Stimulated activated CD8-positive, alpha-beta memory T cell treated with anti-CD3 and anti-CD28 coated beads, Interleukin-7, amount 100 ng/mL, for 24 hours (primary cell): ENCODE results near the gene HMGA1.
"Not testable (repeated sequence)": the region's sequence is repeated elsewhere in the genome, so short reads cannot be mapped to it uniquely, and the experiment has no call there.

Source experiments
- DNase-seq: peaks from one replicate; pipeline ENCODE4 v3.0.0-alpha.2; 2020; ENCODE audit warnings: low read depth

Gene HMGA1

DNA sequence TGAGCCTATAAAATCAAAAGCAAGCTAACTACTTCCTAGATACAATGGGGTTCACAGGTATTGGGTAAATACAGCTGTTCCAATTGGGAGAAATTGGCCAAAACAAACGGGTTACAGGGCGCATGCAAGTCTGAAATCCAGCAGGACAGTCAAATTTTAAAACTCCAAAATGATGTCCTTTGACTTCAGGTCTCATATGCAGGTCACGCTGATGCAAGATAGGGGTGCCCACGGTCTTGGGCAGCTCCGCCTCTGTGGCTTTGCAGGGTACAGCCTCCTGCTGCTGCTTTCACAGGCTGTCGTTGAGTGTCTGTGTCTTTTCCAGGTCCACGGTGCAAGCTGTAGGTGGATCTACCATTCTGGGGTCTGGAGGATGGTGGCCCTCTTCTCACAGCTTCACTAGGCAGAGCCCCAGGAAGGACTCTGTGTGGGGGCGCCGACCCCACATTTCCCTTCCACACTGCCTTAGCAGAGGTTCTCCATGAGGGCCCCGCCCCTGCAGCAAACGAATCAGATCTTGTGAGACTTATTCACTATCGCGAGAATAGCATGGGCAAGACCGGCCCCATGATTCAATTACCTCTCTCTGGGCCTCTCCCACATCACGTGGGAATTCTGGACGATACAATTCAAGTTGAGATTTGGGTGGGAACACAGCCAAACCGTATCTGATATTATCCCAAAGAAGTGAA lies 24.0 kb downstream of the HMGA1 start:
- DNase-seq: no peak

DNA sequence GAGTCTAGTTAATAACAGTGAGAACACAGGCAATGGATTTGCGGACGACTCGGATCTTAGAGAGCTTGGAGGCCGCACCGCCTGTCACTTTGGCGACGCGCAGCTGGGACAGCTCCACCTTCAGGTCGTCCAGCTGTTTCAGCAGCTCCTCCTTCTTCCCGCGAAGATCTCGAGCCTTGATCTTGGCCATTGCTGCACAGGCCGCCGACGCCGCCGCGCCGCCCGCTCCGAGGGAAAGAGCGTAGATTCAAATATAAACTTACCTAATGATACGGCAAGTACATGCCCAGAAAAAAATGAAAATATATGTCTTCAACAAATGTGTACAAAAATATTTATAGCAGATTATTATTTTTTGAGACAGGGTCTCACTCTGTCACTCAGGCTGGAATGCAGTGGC lies 26.8 kb downstream of the HMGA1 start:
- not testable (repeated sequence) for DNase-seq

DNA sequence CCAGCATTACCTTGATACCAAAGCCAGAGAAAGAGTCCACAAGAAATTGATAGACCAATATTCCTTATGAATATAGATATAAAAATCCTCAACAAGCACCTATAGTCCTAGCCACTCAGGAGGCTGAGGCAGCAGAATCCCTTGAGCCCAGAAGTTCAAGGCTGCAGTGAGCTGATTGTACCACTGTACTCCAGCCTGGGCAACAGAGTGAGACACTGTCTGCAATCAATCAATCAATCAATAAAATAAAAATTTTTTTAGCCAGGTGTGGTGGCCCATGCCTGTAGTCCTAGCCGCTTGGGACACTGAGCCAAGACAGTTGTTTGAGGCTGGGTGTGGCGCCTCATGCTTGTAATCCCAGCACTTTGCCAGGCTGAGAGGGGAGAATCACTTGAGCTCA lies 31.1 kb downstream of the HMGA1 start:
- DNase-seq: no peak

DNA sequence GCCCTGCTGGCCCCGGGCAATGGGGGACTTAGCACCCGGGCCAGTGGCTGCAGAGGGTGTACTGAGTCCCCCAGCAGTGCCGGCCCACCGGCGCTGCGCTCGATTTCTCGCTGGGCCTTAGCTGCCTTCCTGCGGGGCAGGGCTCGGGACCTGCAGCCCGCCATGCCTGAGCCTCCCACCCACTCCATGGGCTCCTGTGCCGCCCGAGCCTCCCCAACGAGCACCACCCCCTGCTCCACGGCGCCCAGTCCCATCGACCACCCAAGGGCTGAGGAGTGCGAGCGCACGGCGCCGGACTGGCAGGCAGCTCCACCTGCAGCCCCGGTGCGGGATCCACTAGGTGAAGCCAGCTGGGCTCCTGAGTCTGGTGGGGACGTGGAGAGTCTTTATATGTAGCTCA lies 32.5 kb downstream of the HMGA1 start:
- not testable (repeated sequence) for DNase-seq

DNA sequence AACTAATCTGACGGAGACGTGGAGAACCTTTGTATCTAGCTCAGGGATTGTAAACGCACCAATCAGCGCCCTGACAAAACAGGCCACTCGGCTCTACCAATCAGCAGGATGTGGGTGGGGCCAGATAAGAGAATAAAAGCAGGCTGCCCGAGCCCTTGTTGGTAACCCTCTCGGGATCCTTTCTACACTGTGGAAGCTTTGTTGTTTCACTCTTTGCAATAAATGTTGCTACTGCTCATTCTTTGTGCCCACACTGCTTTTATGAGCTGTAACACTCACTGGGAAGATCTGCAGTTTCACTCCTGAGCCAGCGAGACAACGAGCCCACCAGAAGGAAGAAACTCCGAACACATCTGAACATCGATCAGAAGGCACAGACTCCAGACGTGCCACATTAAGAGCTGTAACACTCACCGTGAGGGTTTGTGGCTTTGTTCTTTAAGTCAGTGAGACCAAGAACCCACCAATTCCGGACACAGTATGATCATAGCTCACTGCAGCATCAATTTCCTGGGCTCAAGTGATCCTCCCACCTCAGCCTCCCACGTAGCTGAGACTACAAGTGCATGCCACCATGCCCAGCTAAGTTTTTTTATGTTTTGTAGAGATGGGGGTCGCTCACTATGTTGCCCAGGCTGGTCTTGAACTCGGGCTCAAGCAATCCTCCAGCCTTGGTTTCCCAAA lies 33.1 kb downstream of the HMGA1 start:
- not testable (repeated sequence) for DNase-seq

DNA sequence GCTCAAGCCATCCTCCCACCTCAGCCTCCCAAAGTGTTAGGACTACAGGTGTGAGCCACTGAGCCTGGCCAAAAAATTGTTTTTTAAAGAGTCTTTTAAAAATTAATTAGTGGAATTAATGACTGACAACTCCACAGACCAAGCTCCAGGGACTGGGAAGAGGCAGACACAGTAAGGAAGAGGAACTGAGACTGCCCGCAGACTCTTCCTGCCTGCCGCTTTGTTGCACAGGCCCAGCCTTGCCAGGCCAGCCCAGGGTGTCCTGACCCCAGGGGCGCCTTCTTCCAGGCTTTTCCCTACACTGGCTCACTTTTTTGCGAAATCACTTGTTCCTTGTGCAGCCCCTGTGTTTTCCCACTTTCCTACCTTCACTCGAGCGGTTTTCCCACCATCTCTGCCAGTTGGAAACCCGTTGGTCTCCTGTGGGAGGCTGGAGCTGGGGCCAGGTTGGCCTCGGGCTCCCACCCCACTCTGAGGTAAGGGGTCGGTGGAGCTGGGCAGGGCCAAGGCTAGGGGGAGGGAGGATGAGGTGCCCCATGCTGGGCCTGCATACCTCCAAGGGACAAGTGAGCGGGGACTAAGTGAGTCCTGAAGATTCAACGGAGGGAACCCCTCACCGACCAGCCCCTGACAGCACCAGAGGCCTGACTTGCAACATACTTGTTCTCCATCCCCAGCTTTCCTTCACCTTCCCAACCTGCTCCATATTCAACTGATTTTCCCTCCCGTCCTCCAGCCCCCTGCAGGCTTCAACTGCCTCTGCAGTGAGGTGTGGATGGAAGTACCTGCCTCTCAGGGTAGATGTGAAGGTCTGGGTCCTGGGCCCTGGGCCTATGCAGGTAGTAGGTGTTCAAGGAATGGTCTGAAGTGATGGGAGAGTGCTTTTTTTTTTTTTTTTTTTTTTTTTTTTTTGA lies 35.6 kb downstream of the HMGA1 start:
- no peak for DNase-seq

DNA sequence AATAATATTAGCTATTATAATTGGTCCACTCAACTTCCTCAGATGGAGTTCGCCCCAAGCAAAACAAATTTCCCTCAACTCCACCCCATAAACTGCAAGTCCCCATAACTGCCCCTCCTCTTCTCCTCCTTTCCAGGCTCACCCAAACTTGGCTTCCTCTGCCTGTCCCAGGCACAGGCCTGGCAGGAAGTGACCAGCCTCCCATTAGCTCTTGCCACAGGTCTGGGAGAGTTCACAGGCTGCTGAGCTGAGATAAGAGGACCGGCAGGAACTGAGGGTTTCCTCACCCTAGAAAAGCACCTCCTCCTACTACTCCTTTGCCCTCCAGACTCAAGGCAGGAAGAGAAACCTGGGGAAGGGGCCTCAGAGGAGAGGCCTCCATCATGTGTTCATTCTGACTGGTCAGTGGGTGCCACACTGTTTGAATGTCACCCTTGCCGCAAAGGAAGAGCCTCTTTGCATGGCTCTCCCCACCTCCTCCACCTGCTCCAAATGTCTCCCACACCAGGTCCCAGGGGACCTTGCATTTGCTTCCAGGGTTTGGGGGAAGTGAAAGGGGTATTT lies 36.7 kb downstream of the HMGA1 start:
- no peak for DNase-seq

DNA sequence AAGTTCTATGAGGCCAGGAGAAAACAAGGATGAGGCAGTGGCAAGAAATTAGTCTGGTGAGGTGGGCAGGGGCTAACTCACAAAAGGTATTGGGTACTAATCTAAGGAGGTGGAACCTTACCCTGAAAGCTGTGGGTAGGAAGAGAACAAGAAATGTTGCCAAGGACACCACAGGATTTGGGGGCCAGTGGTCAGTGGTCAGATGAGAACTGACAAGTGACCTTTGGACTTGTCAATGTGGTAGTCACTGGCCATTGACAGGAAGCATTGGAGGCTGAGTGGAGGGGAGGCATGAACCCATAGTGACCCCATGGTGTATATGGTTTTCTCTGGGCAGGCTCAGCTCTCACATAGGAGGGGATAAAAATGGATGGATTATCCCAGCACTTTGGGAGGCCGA lies 37.5 kb downstream of the HMGA1 start:
- DNase-seq: no peak

DNA sequence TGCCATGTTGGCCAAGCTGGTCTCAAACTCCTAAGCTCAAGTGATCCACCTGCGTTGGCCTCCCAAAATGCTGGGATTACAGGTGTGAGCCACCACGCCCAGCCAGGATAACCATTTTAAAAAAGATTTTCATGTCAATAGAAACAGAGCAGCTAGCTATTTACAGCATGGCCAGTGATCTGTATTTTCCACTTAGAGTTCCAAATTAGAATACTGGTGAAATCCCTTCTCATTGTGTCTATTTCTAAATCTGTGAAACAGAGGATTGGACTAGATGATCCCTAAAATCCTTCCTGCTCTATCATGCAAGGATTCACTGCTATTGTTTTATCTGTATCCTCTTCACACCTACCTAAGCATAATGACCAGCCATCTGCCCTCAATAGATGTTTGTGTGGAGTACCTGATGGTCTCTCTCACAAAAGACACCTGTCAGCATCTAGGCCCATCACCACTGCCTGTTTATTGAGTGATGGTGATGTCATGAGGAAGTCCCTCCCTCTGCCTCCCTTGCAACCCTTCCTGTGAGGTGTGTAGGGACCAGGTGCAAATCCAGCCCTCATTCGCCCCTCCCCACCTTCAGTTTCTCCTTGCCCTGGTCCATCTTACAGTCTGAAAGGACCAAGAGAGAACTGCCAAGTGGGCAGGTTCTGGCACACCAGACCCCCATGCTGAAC lies 38.6 kb downstream of the HMGA1 start:
- DNase-seq: no peak

DNA sequence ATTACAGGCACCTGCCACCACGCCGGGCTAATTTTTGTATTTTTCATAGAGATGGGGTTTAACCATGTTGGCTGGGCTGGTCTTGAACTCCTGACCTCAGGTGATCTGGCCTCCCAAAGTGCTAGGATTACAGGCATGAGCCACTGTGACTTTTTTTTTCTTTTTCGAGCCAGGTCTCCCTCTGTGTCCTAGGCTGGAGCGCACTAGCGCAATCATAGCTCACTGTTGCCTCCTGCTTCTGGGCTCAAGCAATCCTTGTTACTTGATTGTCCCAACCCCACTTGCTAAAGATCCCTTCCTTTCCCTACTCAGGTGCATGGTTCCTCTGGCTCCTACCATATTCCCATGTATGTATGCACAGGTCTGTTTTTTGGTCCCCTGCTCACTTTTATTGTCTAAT lies 39.5 kb downstream of the HMGA1 start:
- DNase-seq: no peak

DNA sequence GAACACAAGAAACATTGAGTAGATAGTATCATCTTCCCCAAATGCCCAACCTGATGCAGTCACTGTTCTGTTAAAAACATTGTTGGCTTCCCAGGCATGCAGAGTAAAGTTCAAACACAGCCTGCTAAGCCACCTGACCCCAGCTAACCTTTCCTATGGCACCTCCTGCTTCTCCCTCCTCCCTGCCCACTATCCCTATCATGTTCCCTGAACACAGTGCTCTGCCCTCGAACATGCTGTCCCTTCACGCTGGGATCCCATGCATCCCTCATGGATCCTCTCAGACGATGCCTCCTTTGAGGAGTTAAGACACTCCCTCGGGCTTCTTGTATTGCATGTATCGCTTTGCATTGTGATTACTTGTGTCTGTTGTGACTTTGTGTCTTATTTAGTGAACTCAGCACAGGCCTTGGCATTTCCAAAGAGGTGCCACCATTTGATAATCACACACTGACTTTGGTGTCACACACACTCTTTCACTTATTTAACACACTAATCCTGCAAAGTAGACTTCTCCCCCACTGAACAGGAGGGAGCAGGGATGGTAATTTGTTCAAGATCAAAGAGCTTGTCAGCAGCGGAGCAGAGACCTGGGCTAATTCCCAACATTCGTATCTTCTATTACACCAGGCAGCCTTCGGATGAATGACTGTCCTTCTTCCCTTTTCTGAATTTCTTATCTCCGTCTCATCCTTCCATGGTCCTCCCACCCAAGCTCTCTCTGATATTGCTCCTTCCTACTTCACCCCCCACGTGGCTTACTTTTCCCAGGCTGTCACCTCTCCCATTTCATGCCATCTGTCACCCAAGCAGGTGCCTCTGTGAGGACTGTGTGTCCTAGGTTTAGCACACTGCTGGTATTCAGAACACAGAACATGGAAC lies 40.4 kb downstream of the HMGA1 start:
- no peak for DNase-seq

DNA sequence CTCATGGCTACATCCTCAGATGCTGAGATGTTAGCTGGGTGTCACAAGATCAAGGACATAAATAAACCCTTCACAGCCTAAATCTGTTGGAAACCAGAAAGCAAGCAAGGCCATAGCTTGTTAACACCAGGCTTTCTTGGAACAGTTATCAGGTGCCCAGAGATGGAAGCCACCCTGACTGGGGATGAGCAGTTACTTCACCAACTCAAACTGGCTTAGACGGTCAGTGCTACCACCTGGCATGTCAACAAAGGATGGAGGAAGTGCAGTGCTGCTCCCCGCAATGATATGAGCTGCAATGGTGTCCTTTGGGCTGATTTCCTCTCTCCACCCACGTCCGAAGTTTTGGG lies 41.1 kb downstream of the HMGA1 start:
- no peak for DNase-seq

DNA sequence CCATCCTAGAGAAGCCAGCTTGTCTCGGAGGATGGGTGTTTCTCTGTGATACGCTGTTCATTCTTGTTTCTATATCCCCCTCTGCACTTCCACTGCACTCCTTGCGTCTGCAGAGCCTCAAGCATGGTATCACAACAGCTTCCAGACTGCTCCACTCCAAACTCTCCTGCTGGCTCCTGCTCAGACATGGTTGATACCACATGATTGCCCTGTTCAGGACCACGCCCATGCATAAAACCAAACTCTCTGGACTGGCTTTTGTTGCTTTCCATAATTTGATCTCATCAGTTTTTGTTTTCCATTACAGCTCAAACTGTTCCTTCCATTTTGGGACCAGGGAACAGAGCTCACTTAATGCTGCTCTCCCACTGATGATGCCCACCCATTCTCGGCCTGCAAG lies 42.2 kb downstream of the HMGA1 start:
- no peak for DNase-seq

DNA sequence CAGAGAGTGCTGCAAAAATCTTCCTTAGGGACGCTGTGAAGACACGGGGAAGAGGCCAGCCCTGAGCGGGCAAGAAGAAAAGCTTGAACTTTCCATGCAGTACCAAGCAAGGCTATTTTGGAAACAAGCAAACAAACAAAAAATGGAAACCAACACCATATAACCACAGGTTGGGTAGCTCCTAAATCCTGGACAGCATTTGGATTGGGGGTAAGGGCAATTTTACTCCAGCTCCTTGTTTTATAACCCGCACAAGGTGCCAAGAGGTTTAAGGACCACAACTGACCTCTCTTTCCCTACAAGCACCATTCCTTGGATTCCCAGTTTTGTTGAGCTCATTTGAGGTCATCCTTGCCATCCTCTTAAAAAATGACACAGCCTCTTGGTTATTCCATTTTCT lies 43.5 kb downstream of the HMGA1 start:
- DNase-seq: no peak

DNA sequence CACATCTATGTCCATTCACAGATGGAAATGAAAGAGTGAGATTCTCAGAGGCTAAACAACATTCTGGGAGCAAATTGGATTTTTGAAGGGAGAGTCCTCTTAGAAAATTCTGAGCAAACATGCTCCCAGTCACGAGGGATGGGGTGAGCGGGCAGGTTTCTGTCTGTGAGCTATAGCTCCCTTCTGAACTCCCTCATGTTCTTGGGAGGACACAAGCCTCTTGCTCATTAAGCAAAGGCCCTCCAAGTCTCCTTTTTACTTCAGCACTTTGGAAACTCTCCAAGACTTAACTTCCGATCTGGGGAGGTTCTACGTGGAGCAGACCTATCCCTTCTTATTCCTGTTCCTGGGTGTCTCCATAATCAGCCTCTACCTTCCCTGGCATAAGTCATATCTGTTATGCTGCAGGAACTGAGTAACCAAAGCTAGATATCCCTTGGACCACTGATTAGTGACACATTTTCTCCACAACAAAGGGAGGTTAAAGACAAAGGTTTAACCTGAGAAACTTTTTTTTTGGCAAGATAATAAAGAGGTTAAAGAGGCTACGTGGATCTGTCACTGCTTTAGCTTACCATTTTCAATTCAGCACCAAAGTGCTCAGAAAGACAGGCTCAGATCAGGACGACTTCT lies 45.1 kb downstream of the HMGA1 start:
- DNase-seq: no peak

DNA sequence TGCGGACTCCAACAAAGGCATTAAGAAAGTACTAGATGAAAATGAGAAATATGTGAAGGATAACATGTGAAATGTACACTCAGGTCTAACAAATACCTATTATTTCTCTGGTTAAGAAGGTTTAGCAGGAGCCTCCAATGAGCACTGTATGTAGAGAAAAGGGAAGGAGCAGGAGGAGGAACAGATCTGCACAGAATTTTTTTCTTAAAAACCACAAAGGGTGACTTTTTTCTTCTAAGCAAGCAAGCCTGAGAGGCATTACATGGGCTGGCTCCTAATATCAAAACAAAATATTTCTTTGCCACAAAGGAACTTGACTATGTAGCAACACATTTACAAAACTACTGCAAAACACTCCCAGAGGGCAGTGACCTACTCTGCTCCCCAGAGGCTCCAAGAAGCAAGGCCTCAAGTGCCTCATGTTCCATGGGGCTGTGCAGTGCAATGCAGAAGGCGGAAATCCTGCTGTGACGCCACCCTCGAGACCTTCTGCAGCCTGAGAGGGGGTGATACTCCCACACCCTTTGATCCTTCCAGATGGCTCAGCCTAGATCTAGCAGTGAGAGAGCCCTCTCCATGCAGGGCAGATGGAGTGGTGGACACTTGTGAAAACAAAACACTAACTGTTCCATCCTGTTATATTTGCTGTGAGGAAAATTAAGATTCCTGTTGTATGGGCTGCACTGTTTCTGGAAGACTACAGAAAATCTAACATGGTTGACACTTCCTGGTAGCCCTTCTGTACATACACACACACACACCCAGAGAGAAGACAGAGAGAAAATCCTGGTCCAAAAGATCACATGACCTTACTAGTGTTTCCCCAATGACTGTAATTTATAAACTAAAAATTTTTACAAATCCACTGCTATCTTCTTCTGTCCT lies 48.1 kb downstream of the HMGA1 start:
- no peak for DNase-seq

DNA sequence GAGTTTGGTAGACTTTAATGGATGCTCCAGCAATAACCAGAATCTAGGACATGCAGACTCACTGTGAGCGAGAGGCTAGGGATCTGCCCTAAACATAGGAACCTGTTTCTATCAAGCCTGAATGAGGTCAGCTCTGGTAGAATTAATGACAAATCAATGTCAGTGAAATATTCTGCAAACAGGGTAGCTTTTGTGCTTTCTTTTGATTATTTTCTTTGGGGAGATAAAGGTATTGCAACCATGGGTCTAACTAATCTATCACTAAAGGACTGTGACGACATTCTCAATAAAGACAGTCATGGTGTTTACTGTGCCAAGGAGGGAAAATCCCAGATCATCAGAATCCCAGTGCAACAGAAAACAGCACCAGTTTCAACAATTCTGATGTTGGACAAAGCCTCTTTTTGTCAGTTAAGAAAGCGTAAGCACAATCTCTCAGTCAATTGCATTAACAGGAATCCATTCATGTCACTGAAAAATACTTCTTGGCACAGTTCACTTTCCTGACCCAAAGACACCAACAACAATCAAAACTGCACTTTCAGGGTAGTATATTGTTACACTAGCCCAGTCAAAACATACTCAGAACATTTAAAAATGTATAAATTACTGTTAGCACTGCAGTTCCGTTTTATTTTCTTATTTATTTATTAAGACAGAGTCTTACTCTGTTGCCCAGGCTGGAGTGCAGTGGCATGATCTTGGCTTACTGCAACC lies 48.9 kb downstream of the HMGA1 start:
- DNase-seq: no peak

DNA sequence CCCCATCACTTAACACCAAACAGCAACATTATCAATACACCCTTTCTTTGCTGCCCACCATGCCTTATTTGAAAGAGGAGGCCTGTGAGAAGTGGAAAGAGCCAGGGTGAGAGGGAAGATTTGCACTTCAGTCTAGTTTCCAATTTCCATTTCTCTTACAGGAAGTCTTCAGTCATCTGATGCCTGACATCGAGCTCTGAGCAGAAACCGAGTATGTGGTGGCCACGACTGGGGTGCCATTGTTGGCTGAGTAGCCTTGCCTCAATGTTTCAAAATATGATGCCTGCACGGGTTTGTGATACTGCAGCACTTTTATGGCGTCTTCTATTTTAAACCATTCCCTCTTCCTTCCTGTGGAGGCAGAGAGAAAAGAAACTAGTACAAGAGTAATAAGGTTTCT lies 51.9 kb downstream of the HMGA1 start:
- DNase-seq: no peak

DNA sequence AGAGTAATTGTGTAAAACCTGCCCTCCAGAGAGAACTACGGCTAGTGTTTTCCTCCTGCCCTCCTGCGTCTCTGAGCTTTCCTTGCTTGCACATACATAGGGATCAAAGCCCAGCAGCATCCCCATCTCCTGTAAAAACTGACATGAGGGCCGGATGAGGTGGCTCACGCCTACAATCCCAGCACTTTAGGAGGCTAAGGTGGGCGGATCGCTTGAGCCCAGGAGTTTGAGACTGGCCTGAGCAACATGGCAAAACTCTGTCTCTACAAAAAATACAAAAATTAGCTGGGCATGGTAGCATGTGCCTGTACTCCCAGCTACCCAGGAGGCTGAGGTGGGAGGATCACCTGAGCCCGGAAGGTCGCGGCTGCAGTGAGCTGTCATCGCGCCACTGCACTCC lies 52.5 kb downstream of the HMGA1 start:
- DNase-seq: no peak
